Ishikawa (cell line): ENCODE data around the gene PTCD2.

Source experiments
- CEBPB ChIP-seq: IDR thresholded peaks from 2 replicates; pipeline ENCODE4 v1.6.1; 2012
- CREB1 ChIP-seq: IDR thresholded peaks from 2 replicates; pipeline ENCODE4 v1.6.1; 2012; ENCODE audit warnings: low read depth
- EGR1 ChIP-seq: IDR thresholded peaks from 2 replicates; pipeline ENCODE4 v1.6.1; 2012
- EP300 ChIP-seq: IDR thresholded peaks from 2 replicates; pipeline ENCODE4 v1.6.1; 2012; ENCODE audit warnings: borderline replicate concordance
- FOXM1 ChIP-seq: IDR thresholded peaks from 2 replicates; pipeline ENCODE4 v1.6.1; 2012; ENCODE audit warnings: low read depth, borderline replicate concordance
- MAX ChIP-seq: IDR thresholded peaks from 2 replicates; pipeline ENCODE4 v1.6.1; 2012
- NFIC ChIP-seq: IDR thresholded peaks from 2 replicates; pipeline ENCODE4 v1.6.1; 2012
- RAD21 ChIP-seq: IDR thresholded peaks from 2 replicates; pipeline ENCODE4 v1.6.1; 2012; ENCODE audit warnings: low read depth
- REST ChIP-seq: IDR thresholded peaks from 2 replicates; pipeline ENCODE4 v1.6.1; 2012; ENCODE audit warnings: low read depth, mild to moderate bottlenecking
- TAF1 ChIP-seq: IDR thresholded peaks from 2 replicates; pipeline ENCODE4 v1.6.1; 2012; ENCODE audit warnings: low read depth, mild to moderate bottlenecking
- TCF12 ChIP-seq: IDR thresholded peaks from 2 replicates; pipeline ENCODE4 v1.6.1; 2012; ENCODE audit warnings: low read depth
- TEAD4 ChIP-seq: IDR thresholded peaks from 2 replicates; pipeline ENCODE4 v1.6.1; 2012
- USF1 ChIP-seq: IDR thresholded peaks from 2 replicates; pipeline ENCODE4 v1.6.1; 2012
- YY1 ChIP-seq: IDR thresholded peaks from 2 replicates; pipeline ENCODE4 v1.6.1; 2012; ENCODE audit warnings: low read depth
- ZBTB7A ChIP-seq: IDR thresholded peaks from 2 replicates; pipeline ENCODE4 v1.6.1; 2012; ENCODE audit warnings: low read depth

Gene PTCD2

GRCh38 chr5:72352616-72353015 lies 32.4 kb downstream of the PTCD2 start:
- TF ChIP-seq TEAD4 = no peak
- no peak for TF ChIP-seq FOXM1
- no peak for TF ChIP-seq YY1
- no peak for TF ChIP-seq ZBTB7A
- TF ChIP-seq CEBPB = no peak
- TF ChIP-seq TAF1 = no peak
- no peak for TF ChIP-seq REST
- TF ChIP-seq EP300 = no peak
- no peak for TF ChIP-seq EGR1
- TF ChIP-seq MAX = no peak
- no peak for TF ChIP-seq CREB1
- TF ChIP-seq RAD21 = no peak
- no peak for TF ChIP-seq USF1
- TF ChIP-seq NFIC = no peak

GRCh38 chr5:72353046-72353445 lies 32.9 kb downstream of the PTCD2 start:
- TF ChIP-seq TAF1 (no peak), EP300 (no peak), CEBPB (no peak), RAD21 (no peak), TCF12 (no peak), CREB1 (no peak), REST (no peak), NFIC (no peak), EGR1 (no peak), ZBTB7A (no peak), FOXM1 (no peak), MAX (no peak)

- TF ChIP-seq MAX (no peak), RAD21 (peak; percentile 51; the same call in 1 of the 2 replicates)
Measured at GRCh38 chr5:72355706-72356299, 35.6 kb downstream of the PTCD2 start.

GRCh38 chr5:72356361-72356760 lies 36.2 kb downstream of the PTCD2 start:
- no peak for TF ChIP-seq FOXM1
- no peak for TF ChIP-seq EGR1
- no peak for TF ChIP-seq MAX
- TF ChIP-seq NFIC = no peak
- TF ChIP-seq CEBPB = no peak
- no peak for TF ChIP-seq TAF1
- TF ChIP-seq ZBTB7A = no peak
- TF ChIP-seq USF1 = no peak
- no peak for TF ChIP-seq RAD21
- TF ChIP-seq CREB1 = no peak
- no peak for TF ChIP-seq REST
- no peak for TF ChIP-seq EP300
- TF ChIP-seq TCF12 = no peak
- no peak for TF ChIP-seq TEAD4
- TF ChIP-seq YY1 = no peak
